GM12874 (cell line): ENCODE measurements around the gene ABCA1.

Source experiments
- TF ChIP-seq, protein P1 (sequence below): IDR thresholded peaks from 2 replicates; pipeline ENCODE4 v1.5.1; 2011; ENCODE audit warnings: low read depth, mild to moderate bottlenecking, control low read depth, low read length, moderate library complexity; ENCODE audit not compliant: insufficient read depth

Gene ABCA1

GRCh38 chr9:104748359-104749031 is 179.5 kb downstream of the ABCA1 start:
- TF ChIP-seq, protein P1, sequence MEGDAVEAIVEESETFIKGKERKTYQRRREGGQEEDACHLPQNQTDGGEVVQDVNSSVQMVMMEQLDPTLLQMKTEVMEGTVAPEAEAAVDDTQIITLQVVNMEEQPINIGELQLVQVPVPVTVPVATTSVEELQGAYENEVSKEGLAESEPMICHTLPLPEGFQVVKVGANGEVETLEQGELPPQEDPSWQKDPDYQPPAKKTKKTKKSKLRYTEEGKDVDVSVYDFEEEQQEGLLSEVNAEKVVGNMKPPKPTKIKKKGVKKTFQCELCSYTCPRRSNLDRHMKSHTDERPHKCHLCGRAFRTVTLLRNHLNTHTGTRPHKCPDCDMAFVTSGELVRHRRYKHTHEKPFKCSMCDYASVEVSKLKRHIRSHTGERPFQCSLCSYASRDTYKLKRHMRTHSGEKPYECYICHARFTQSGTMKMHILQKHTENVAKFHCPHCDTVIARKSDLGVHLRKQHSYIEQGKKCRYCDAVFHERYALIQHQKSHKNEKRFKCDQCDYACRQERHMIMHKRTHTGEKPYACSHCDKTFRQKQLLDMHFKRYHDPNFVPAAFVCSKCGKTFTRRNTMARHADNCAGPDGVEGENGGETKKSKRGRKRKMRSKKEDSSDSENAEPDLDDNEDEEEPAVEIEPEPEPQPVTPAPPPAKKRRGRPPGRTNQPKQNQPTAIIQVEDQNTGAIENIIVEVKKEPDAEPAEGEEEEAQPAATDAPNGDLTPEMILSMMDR = no peak

- TF ChIP-seq, protein P1 = no peak
These were observed 180.2 kb downstream of the ABCA1 start, which contains the start of gene NIPSNAP3A for GRCh38 chr9:104747565-104748358. NIPSNAP3A (plus strand) TSS chr9:104747683; CDS start chr9:104747793, 110 bp downstream.

- TF ChIP-seq, protein P1 = no peak
These were observed 180.8 kb downstream of the ABCA1 start for GRCh38 chr9:104747245-104747564.

DNA sequence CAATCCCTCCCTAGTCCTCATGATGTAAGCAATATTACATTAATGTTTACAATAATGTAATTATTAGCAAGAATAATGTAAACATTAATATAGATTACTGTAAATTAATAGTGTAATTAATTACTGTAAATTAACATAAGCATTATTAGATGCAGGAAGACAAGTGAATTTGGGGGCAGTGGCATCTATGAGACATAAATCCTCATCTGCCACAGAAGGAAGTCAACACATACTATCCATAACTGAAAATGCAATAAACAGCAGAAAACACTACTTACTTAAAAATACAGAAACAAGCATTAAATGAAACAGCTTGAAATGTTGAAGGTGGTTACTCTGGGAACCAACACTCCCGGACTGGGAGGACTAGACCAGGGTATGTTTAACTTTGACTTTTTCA is 181.2 kb downstream of the ABCA1 start:
- TF ChIP-seq, protein P1 = no peak

DNA sequence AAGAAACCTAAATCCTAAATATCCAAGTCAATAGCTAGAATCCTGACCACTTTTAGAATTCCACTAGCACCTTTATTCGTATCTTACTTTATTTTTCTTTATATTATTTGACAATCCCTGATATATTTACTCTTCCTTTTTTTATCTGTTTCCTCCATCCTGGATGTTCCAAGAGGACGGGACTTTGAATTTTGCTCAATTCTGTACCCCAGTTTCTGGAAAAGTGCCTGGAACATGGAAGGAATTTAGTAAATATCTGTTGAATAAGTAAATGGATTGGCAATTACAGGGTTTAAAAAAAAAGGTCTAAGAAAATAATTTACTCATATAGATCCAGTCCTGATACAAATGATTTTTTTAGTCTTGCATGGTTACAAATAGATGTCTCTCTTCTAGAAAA is 181.7 kb downstream of the ABCA1 start:
- TF ChIP-seq, protein P1 = no peak

- TF ChIP-seq, protein P1 = no peak
These were observed 182.1 kb downstream of the ABCA1 start for GRCh38 chr9:104745852-104746251.

- TF ChIP-seq, protein P1 = peak; percentile 48
These were observed 184.5 kb downstream of the ABCA1 start for GRCh38 chr9:104743376-104743985.
